Caco-2 (cell line): ENCODE data around the gene SLMAP. TPM values are rescaled to one million over a fixed set of nuclear protein-coding genes. Genes with fewer than 3 reads are reported as not detected.

Experiments
- BruUV-seq: library from RNA; stranded (reverse); fragments of 400-500 nt; replicated peaks from 2 replicates; lab custom pipeline; 2021; lab: Mats Ljungman, UMichigan
- CTCF ChIA-PET: fragments of 300-600 bp; sonication (Branson Sonifier 250); formaldehyde crosslinking; loops from one replicate; lab custom pipeline; 2022; ENCODE audit warnings: antibody characterized with exemption; lab: Charles Lee
- POLR2A ChIA-PET: fragments of 300-600 bp; sonication (Branson Sonifier 250); formaldehyde crosslinking; loops from one replicate; lab custom pipeline; 2022; ENCODE audit warnings: antibody characterized with exemption; lab: Charles Lee
- DNase-seq, 2 experiments: peaks; one replicate each; pipeline versions ENCODE4 v3.0.0 to v3.0.0-alpha.2; 2020 to 2022
- H3K27me3 ChIP-seq: replicated peaks from 2 replicates; pipeline ENCODE4 v1.6.0; 2011; ENCODE audit warnings: low read length; ENCODE audit not compliant: control insufficient read depth, insufficient read depth
- H3K36me3 ChIP-seq: 2 replicates; pipeline ENCODE4 v1.5.1; 2011; ENCODE audit warnings: low read length; ENCODE audit not compliant: control insufficient read depth, insufficient read depth
- H3K4me1 ChIP-seq: fragments of 250-450 bp; sonication (Bioruptor Pico); 2 replicates; pipeline ENCODE4 v1.5.1; 2020; ENCODE audit warnings: mild to moderate bottlenecking
- H3K4me3 ChIP-seq: 2 replicates; pipeline ENCODE4 v1.5.1; 2011; ENCODE audit warnings: low read depth, mild to moderate bottlenecking, control low read depth, low read length
- H3K9me3 ChIP-seq: fragments of 250-450 bp; sonication (Bioruptor Pico); 2 replicates; pipeline ENCODE4 v1.5.1; 2020; ENCODE audit warnings: mild to moderate bottlenecking, moderate library complexity
- H3K27ac Mint-ChIP-seq: one replicate; pipeline ENCODE4 v1.8.0; 2022; ENCODE audit warnings: mixed read lengths; ENCODE audit not compliant: unreplicated experiment
- H3K27me3 Mint-ChIP-seq: one replicate; pipeline ENCODE4 v1.8.0; 2022; ENCODE audit warnings: mixed read lengths; ENCODE audit not compliant: insufficient read depth, unreplicated experiment
- H3K36me3 Mint-ChIP-seq: one replicate; pipeline ENCODE4 v1.8.0; 2022; ENCODE audit warnings: mild to moderate bottlenecking, mixed read lengths; ENCODE audit not compliant: insufficient read depth, unreplicated experiment
- H3K4me1 Mint-ChIP-seq: one replicate; pipeline ENCODE4 v1.8.0; 2022; ENCODE audit warnings: low read depth, mixed read lengths; ENCODE audit not compliant: unreplicated experiment
- H3K4me3 Mint-ChIP-seq: one replicate; pipeline ENCODE4 v1.8.0; 2022; ENCODE audit warnings: mild to moderate bottlenecking, moderate library complexity, mixed read lengths; ENCODE audit not compliant: unreplicated experiment
- H3K9me3 Mint-ChIP-seq: one replicate; pipeline ENCODE4 v1.8.0; 2022; ENCODE audit warnings: mixed read lengths; ENCODE audit not compliant: unreplicated experiment
- CTCF ChIP-seq, 2 experiments: fragments of 200-600 bp in 1 of 2; IDR thresholded peaks; 1 replicate in 1 of 2; 2 replicates in 1 of 2; pipeline versions ENCODE4 v1.5.1 to v1.8.0; 2011 to 2022; ENCODE audit warnings: antibody characterized with exemption in 1 of 2, control low read depth in 1 of 2, inconsistent platforms in 1 of 2, low read depth in 1 of 2, low read length in 1 of 2, mild to moderate bottlenecking in 1 of 2, moderate library complexity in 1 of 2; ENCODE audit not compliant: insufficient read depth in 1 of 2, severe bottlenecking in 1 of 2, unreplicated experiment in 1 of 2
- intact Hi-C: fragments of 100-400 bp; cut with micrococcal nuclease; formaldehyde crosslinking; loops from one replicate; pipeline ENCODE4 v1.10.0; 2022; ENCODE audit not compliant: unreplicated experiment
- total RNA-seq: library from RNA; stranded (reverse); gene quantifications from 2 replicates; pipeline ENCODE4 v1.2.3, GENCODE V29; 2022

SLMAP gene
- total RNA-seq, 1 experiment from 2014 or later, result 136 TPM

GRCh38 chr3:57772251-57772650 is 16.1 kb downstream of the SLMAP start:
- ChIA-PET POLR2A (no interaction called here), CTCF (no interaction called here)
- Histone ChIP-seq H3K27me3 (no peaks in the 10 kb centered on the region), H3K36me3 (no peaks in the 10 kb centered on the region), H3K4me1 (peaks cover 10% of the 10 kb centered on the region; the same call in 1 of the 2 replicates), H3K9me3 (no peaks in the 10 kb centered on the region), H3K4me3 (no peak overlapping the region)
- Mint-ChIP-seq H3K4me3 (no peak overlapping the region), H3K27me3 (no peaks in the 10 kb centered on the region), H3K9me3 (no peaks in the 10 kb centered on the region), H3K4me1 (peaks cover 13% of the 10 kb centered on the region), H3K36me3 (no peaks in the 10 kb centered on the region), H3K27ac (no peak overlapping the region)
- BruUV-seq, result no TSS peak
- TF ChIP-seq CTCF (IDR thresholded peaks at IDR 0.05; ENCODE audit: insufficient read depth in 1 of 2, low read depth in 1 of 2, low read length in 1 of 2, severe bottlenecking in 1 of 2, unreplicated experiment in 1 of 2), result no peak
- no peak for DNase-seq
- intact Hi-C loops, result no loop called here

GRCh38 chr3:57777774-57778173 is 21.7 kb downstream of the SLMAP start:
- peaks cover 17% of the 10 kb centered on the region for H3K4me1 Mint-ChIP-seq
- intact Hi-C loops, result no loop called here

GRCh38 chr3:57778494-57778893 is 22.4 kb downstream of the SLMAP start:
- POLR2A ChIA-PET, result no interaction called here
- H3K4me3 Mint-ChIP-seq, result no peak overlapping the region

More at GRCh38 chr3:57777774-57778173, 21.7 kb downstream of the SLMAP start:
- no peak overlapping the region for H3K4me3 Mint-ChIP-seq
- no peak for DNase-seq
- no peak overlapping the region for H3K27ac Mint-ChIP-seq
- H3K4me3 ChIP-seq, result no peak overlapping the region
- H3K36me3 Mint-ChIP-seq, result peaks cover 6% of the 10 kb centered on the region
- ChIA-PET CTCF (no interaction called here), POLR2A (no interaction called here)
- H3K9me3 Mint-ChIP-seq, result no peaks in the 10 kb centered on the region
- no peaks in the 10 kb centered on the region for H3K36me3 ChIP-seq
- peaks cover 3% of the 10 kb centered on the region; the same call in 1 of the 2 replicates for H3K4me1 ChIP-seq
- H3K9me3 ChIP-seq, result no peaks in the 10 kb centered on the region
- no TSS peak for BruUV-seq
- H3K27me3 ChIP-seq, result no peaks in the 10 kb centered on the region
- TF ChIP-seq CTCF (IDR thresholded peaks at IDR 0.05; ENCODE audit: insufficient read depth in 1 of 2, low read depth in 1 of 2, low read length in 1 of 2, severe bottlenecking in 1 of 2, unreplicated experiment in 1 of 2), result no peak
- no peaks in the 10 kb centered on the region for H3K27me3 Mint-ChIP-seq

More at GRCh38 chr3:57778494-57778893, 22.4 kb downstream of the SLMAP start:
- H3K4me1 Mint-ChIP-seq, result peaks cover 24% of the 10 kb centered on the region
- no TSS peak for BruUV-seq
- TF ChIP-seq CTCF (IDR thresholded peaks at IDR 0.05; ENCODE audit: insufficient read depth in 1 of 2, low read depth in 1 of 2, low read length in 1 of 2, severe bottlenecking in 1 of 2, unreplicated experiment in 1 of 2), result no peak
- no peaks in the 10 kb centered on the region for H3K36me3 ChIP-seq
- H3K27me3 Mint-ChIP-seq, result no peaks in the 10 kb centered on the region
- H3K9me3 Mint-ChIP-seq, result no peaks in the 10 kb centered on the region
- no peaks in the 10 kb centered on the region for H3K9me3 ChIP-seq
- no peaks in the 10 kb centered on the region for H3K27me3 ChIP-seq
- peaks cover 10% of the 10 kb centered on the region for H3K4me1 ChIP-seq
- intact Hi-C loops, result no loop called here
- H3K36me3 Mint-ChIP-seq, result peaks cover 11% of the 10 kb centered on the region
- no peak for DNase-seq
- CTCF ChIA-PET, result no interaction called here
- no peak overlapping the region for H3K4me3 ChIP-seq
- H3K27ac Mint-ChIP-seq, result peak overlapping the region; percentile 67
